WTC11 (cell line): ENCODE measurements around the gene ATG16L1. TPM values are rescaled to one million over a fixed set of nuclear protein-coding genes. Genes with fewer than 3 reads are reported as not detected.

ENCODE experiments used
- ATAC-seq: fragments of 200-7000 bp; cut with Tn5 transposase; 2 replicates; pipeline ENCODE4 v1.10.0; 2021; ENCODE audit warnings: mild to moderate bottlenecking, moderate library complexity
- CTCF ChIA-PET: fragments of 300-600 bp; sonication (Branson Sonifier 250); formaldehyde crosslinking; loops from one replicate; lab custom pipeline; 2021; ENCODE audit warnings: antibody characterized with exemption; lab: Charles Lee
- POLR2A ChIA-PET: fragments of 350-600 bp; sonication (Branson Sonifier 250); formaldehyde crosslinking; loops from one replicate; lab custom pipeline; 2021; ENCODE audit warnings: antibody characterized with exemption; lab: Charles Lee
- DNase-seq: peaks from one replicate; pipeline ENCODE4 v3.0.0; 2021; ENCODE audit warnings: low spot score
- H3K27ac Mint-ChIP-seq: 2 replicates; pipeline ENCODE4 v1.8.0; 2021; ENCODE audit warnings: mixed read lengths
- H3K27me3 Mint-ChIP-seq: 2 replicates; pipeline ENCODE4 v1.8.0; 2021; ENCODE audit warnings: low read depth, mild to moderate bottlenecking, moderate library complexity, mixed read lengths
- H3K36me3 Mint-ChIP-seq: 2 replicates; pipeline ENCODE4 v1.8.0; 2021; ENCODE audit warnings: mixed read lengths
- H3K4me1 Mint-ChIP-seq: 2 replicates; pipeline ENCODE4 v1.8.0; 2022; ENCODE audit warnings: mixed read lengths
- H3K4me3 Mint-ChIP-seq: 2 replicates; pipeline ENCODE4 v1.8.0; 2021; ENCODE audit warnings: mild to moderate bottlenecking, moderate library complexity, mixed read lengths
- H3K9me3 Mint-ChIP-seq: 2 replicates; pipeline ENCODE4 v1.8.0; 2021; ENCODE audit warnings: mixed read lengths
- EMX1 ChIP-seq: fragments of 250-450 bp; sonication (Bioruptor Pico); IDR thresholded peaks from 2 replicates; pipeline ENCODE4 v1.8.0; 2021; ENCODE audit warnings: mild to moderate bottlenecking
- ESRRA ChIP-seq: sonication (generic); formaldehyde crosslinking; IDR thresholded peaks from 2 replicates; pipeline ENCODE4 v1.8.1; 2022; ENCODE audit warnings: mild to moderate bottlenecking, missing genetic modification reagents, borderline replicate concordance
- ETV6 ChIP-seq: sonication (generic); formaldehyde crosslinking; IDR thresholded peaks from 2 replicates; pipeline ENCODE4 v1.8.1; 2022; ENCODE audit warnings: mild to moderate bottlenecking, missing genetic modification reagents
- GABPB1 ChIP-seq: sonication (generic); formaldehyde crosslinking; IDR thresholded peaks from 2 replicates; pipeline ENCODE4 v1.8.1; 2023; ENCODE audit warnings: mild to moderate bottlenecking, missing genetic modification reagents
- GTF2I ChIP-seq: fragments of 250-450 bp; sonication (Bioruptor Pico); conservative IDR thresholded peaks from 2 replicates; pipeline ENCODE4 v1.4.0; 2021; ENCODE audit warnings: mild to moderate bottlenecking
- JAZF1 ChIP-seq: fragments of 250-450 bp; sonication (Bioruptor Pico); IDR thresholded peaks from 2 replicates; pipeline ENCODE4 v1.9.0; 2021; ENCODE audit warnings: moderate library complexity, mild to moderate bottlenecking, inconsistent platforms
- JUN ChIP-seq: sonication (generic); formaldehyde crosslinking; IDR thresholded peaks from 2 replicates; pipeline ENCODE4 v1.8.0; 2023; ENCODE audit warnings: mild to moderate bottlenecking, missing genetic modification reagents
- KAT7 ChIP-seq: sonication (generic); formaldehyde crosslinking; IDR thresholded peaks from 2 replicates; pipeline ENCODE4 v1.8.1; 2023; ENCODE audit warnings: missing genetic modification reagents, mild to moderate bottlenecking, borderline replicate concordance
- NFATC4 ChIP-seq: fragments of 250-450 bp; sonication (Bioruptor Pico); IDR thresholded peaks from 2 replicates; pipeline ENCODE4 v1.9.0; 2021; ENCODE audit warnings: mild to moderate bottlenecking
- NR1H2 ChIP-seq: sonication (generic); formaldehyde crosslinking; IDR thresholded peaks from 2 replicates; pipeline ENCODE4 v1.9.0; 2021; ENCODE audit warnings: mild to moderate bottlenecking, moderate library complexity, missing genetic modification reagents
- NR2C2 ChIP-seq: sonication (generic); formaldehyde crosslinking; IDR thresholded peaks from 2 replicates; pipeline ENCODE4 v1.8.0; 2022; ENCODE audit warnings: mild to moderate bottlenecking, missing genetic modification reagents
- NR3C1 ChIP-seq: sonication (generic); formaldehyde crosslinking; conservative IDR thresholded peaks from 2 replicates; pipeline ENCODE4 v1.8.1; 2023; ENCODE audit warnings: low read depth, mild to moderate bottlenecking, missing genetic modification reagents
- TP53 ChIP-seq: sonication (generic); formaldehyde crosslinking; IDR thresholded peaks from 2 replicates; pipeline ENCODE4 v1.8.1; 2023; ENCODE audit warnings: mild to moderate bottlenecking, missing genetic modification reagents
- ZNF232 ChIP-seq: sonication (generic); formaldehyde crosslinking; IDR thresholded peaks from 2 replicates; pipeline ENCODE4 v1.8.0; 2022; ENCODE audit warnings: mild to moderate bottlenecking, missing genetic modification reagents
- ZNF396 ChIP-seq: fragments of 250-450 bp; sonication (Bioruptor Pico); IDR thresholded peaks from 2 replicates; pipeline ENCODE4 v1.8.0; 2021; ENCODE audit warnings: mild to moderate bottlenecking, moderate library complexity, borderline replicate concordance
- ZNF416 ChIP-seq: fragments of 250-450 bp; sonication (Bioruptor Pico); IDR thresholded peaks from 2 replicates; pipeline ENCODE4 v1.9.0; 2021; ENCODE audit warnings: mild to moderate bottlenecking, inconsistent platforms
- total RNA-seq: library from RNA; stranded (reverse); gene quantifications from 3 replicates; pipeline ENCODE4 v1.2.3, GENCODE V29; 2021
- TF ChIP-seq, protein P1 (sequence below): sonication (generic); formaldehyde crosslinking; IDR thresholded peaks from 2 replicates; pipeline ENCODE4 v1.8.1; 2023; ENCODE audit warnings: mild to moderate bottlenecking, missing genetic modification reagents
- TF ChIP-seq, protein P2 (sequence below): sonication (generic); formaldehyde crosslinking; IDR thresholded peaks from 2 replicates; pipeline ENCODE4 v1.8.1; 2022; ENCODE audit warnings: low read depth, mild to moderate bottlenecking, moderate library complexity, missing genetic modification reagents, borderline replicate concordance
- TF ChIP-seq, protein P3 (sequence below): fragments of 200-600 bp; IDR thresholded peaks from 2 replicates; pipeline ENCODE4 v1.8.0; 2022; ENCODE audit warnings: antibody characterized with exemption
- TF ChIP-seq, protein P4 (sequence below): sonication (generic); formaldehyde crosslinking; IDR thresholded peaks from 2 replicates; pipeline ENCODE4 v1.8.1; 2023; ENCODE audit warnings: mild to moderate bottlenecking, missing genetic modification reagents
- TF ChIP-seq, protein P5 (sequence below): sonication (generic); formaldehyde crosslinking; IDR thresholded peaks from 2 replicates; pipeline ENCODE4 v1.8.1; 2022; ENCODE audit warnings: low read depth, missing genetic modification reagents, borderline replicate concordance
- TF ChIP-seq, protein P6 (sequence below): sonication (generic); formaldehyde crosslinking; IDR thresholded peaks from 2 replicates; pipeline ENCODE4 v1.8.1; 2023; ENCODE audit warnings: mild to moderate bottlenecking, missing genetic modification reagents, moderate library complexity
- TF ChIP-seq, protein P7 (sequence below): sonication (generic); formaldehyde crosslinking; IDR thresholded peaks from 2 replicates; pipeline ENCODE4 v1.8.1; 2022; ENCODE audit warnings: mild to moderate bottlenecking, moderate library complexity, missing genetic modification reagents
- TF ChIP-seq, protein P8 (sequence below): sonication (generic); formaldehyde crosslinking; IDR thresholded peaks from 2 replicates; pipeline ENCODE4 v1.8.1; 2022; ENCODE audit warnings: missing genetic modification reagents, borderline replicate concordance

Gene ATG16L1
- total RNA-seq, 1 experiment from 2014 or later, result 31.8 TPM

DNA sequence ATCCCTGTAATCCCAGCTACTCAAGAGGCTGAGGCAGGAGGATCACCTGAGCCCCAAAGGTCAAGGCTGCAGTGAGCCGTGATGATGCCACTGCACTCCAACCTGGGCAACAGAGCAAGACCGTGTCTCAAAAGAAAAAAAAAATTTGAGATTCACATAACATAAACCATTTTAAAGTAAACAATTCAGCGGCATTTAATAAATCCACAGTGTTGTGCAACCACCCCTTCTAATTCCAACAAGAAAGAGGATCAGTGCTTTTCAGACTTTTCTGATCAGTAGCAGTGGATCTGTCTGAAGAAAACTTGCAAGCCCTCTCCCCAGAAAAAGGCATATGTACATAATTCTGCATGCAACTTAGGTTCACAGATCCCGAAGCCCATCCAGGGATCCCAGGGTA, 48.9 kb downstream of the ATG16L1 start (continued):
- TF ChIP-seq, protein P1, sequence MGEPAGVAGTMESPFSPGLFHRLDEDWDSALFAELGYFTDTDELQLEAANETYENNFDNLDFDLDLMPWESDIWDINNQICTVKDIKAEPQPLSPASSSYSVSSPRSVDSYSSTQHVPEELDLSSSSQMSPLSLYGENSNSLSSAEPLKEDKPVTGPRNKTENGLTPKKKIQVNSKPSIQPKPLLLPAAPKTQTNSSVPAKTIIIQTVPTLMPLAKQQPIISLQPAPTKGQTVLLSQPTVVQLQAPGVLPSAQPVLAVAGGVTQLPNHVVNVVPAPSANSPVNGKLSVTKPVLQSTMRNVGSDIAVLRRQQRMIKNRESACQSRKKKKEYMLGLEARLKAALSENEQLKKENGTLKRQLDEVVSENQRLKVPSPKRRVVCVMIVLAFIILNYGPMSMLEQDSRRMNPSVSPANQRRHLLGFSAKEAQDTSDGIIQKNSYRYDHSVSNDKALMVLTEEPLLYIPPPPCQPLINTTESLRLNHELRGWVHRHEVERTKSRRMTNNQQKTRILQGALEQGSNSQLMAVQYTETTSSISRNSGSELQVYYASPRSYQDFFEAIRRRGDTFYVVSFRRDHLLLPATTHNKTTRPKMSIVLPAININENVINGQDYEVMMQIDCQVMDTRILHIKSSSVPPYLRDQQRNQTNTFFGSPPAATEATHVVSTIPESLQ, result no peak
- no peak for TF ChIP-seq NFATC4
- no peak for TF ChIP-seq KAT7
- TF ChIP-seq, protein P2, sequence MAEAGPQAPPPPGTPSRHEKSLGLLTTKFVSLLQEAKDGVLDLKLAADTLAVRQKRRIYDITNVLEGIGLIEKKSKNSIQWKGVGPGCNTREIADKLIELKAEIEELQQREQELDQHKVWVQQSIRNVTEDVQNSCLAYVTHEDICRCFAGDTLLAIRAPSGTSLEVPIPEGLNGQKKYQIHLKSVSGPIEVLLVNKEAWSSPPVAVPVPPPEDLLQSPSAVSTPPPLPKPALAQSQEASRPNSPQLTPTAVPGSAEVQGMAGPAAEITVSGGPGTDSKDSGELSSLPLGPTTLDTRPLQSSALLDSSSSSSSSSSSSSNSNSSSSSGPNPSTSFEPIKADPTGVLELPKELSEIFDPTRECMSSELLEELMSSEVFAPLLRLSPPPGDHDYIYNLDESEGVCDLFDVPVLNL (CRISPR knock-in tag), result no peak
- TF ChIP-seq ESRRA, result no peak
- TF ChIP-seq, all 79 proteins: peak for 0

DNA sequence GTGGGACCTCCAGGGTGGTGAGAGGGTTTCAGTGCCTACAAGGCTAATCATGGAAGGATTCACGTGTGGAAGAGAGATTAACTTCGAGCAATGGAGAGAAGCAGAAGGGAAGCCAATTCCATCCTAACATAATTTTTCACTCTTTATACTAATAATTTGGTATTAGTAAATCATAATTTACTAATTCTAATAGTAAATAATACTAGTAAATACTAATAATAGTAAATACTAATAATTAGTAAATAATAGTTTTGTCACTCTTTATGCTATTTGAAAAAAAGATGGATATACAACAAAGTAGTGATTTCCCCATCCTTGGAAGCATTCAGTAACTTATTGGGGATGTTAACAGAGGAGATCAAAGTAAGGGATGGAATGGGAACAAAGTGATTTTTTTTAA, 49.8 kb downstream of the ATG16L1 start:
- peaks cover 2% of the 10 kb centered on the region for H3K36me3 Mint-ChIP-seq
- TF ChIP-seq, protein P3, sequence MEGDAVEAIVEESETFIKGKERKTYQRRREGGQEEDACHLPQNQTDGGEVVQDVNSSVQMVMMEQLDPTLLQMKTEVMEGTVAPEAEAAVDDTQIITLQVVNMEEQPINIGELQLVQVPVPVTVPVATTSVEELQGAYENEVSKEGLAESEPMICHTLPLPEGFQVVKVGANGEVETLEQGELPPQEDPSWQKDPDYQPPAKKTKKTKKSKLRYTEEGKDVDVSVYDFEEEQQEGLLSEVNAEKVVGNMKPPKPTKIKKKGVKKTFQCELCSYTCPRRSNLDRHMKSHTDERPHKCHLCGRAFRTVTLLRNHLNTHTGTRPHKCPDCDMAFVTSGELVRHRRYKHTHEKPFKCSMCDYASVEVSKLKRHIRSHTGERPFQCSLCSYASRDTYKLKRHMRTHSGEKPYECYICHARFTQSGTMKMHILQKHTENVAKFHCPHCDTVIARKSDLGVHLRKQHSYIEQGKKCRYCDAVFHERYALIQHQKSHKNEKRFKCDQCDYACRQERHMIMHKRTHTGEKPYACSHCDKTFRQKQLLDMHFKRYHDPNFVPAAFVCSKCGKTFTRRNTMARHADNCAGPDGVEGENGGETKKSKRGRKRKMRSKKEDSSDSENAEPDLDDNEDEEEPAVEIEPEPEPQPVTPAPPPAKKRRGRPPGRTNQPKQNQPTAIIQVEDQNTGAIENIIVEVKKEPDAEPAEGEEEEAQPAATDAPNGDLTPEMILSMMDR, result no peak
- TF ChIP-seq EMX1 (CRISPR knock-in tag) (no peak), ETV6 (CRISPR knock-in tag) (no peak), ZNF396 (no peak), GABPB1 (CRISPR knock-in tag) (no peak), GTF2I (no peak), JUN (CRISPR knock-in tag) (no peak), NR3C1 (CRISPR knock-in tag) (no peak), NR1H2 (CRISPR knock-in tag) (no peak), TP53 (CRISPR knock-in tag) (no peak), JAZF1 (CRISPR knock-in tag) (no peak), NR2C2 (no peak), ESRRA (no peak), ZNF416 (CRISPR knock-in tag) (no peak), ZNF232 (CRISPR knock-in tag) (no peak)
- TF ChIP-seq, protein P4, sequence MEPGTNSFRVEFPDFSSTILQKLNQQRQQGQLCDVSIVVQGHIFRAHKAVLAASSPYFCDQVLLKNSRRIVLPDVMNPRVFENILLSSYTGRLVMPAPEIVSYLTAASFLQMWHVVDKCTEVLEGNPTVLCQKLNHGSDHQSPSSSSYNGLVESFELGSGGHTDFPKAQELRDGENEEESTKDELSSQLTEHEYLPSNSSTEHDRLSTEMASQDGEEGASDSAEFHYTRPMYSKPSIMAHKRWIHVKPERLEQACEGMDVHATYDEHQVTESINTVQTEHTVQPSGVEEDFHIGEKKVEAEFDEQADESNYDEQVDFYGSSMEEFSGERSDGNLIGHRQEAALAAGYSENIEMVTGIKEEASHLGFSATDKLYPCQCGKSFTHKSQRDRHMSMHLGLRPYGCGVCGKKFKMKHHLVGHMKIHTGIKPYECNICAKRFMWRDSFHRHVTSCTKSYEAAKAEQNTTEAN (CRISPR knock-in tag), result no peak
- TF ChIP-seq, protein P5, sequence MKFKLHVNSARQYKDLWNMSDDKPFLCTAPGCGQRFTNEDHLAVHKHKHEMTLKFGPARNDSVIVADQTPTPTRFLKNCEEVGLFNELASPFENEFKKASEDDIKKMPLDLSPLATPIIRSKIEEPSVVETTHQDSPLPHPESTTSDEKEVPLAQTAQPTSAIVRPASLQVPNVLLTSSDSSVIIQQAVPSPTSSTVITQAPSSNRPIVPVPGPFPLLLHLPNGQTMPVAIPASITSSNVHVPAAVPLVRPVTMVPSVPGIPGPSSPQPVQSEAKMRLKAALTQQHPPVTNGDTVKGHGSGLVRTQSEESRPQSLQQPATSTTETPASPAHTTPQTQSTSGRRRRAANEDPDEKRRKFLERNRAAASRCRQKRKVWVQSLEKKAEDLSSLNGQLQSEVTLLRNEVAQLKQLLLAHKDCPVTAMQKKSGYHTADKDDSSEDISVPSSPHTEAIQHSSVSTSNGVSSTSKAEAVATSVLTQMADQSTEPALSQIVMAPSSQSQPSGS, result no peak
- TF ChIP-seq, protein P6, sequence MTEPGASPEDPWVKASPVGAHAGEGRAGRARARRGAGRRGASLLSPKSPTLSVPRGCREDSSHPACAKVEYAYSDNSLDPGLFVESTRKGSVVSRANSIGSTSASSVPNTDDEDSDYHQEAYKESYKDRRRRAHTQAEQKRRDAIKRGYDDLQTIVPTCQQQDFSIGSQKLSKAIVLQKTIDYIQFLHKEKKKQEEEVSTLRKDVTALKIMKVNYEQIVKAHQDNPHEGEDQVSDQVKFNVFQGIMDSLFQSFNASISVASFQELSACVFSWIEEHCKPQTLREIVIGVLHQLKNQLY (CRISPR knock-in tag), result no peak
- TF ChIP-seq, protein P7, sequence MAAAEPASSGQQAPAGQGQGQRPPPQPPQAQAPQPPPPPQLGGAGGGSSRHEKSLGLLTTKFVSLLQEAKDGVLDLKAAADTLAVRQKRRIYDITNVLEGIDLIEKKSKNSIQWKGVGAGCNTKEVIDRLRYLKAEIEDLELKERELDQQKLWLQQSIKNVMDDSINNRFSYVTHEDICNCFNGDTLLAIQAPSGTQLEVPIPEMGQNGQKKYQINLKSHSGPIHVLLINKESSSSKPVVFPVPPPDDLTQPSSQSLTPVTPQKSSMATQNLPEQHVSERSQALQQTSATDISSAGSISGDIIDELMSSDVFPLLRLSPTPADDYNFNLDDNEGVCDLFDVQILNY, result no peak
- TF ChIP-seq, protein P8, sequence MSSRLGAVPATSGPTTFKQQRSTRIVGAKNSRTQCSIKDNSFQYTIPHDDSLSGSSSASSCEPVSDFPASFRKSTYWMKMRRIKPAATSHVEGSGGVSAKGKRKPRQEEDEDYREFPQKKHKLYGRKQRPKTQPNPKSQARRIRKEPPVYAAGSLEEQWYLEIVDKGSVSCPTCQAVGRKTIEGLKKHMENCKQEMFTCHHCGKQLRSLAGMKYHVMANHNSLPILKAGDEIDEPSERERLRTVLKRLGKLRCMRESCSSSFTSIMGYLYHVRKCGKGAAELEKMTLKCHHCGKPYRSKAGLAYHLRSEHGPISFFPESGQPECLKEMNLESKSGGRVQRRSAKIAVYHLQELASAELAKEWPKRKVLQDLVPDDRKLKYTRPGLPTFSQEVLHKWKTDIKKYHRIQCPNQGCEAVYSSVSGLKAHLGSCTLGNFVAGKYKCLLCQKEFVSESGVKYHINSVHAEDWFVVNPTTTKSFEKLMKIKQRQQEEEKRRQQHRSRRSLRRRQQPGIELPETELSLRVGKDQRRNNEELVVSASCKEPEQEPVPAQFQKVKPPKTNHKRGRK (CRISPR knock-in tag), result no peak
- no peak for DNase-seq
- H3K4me3 Mint-ChIP-seq, result no peak overlapping the region
- ChIA-PET POLR2A (no interaction called here), CTCF (interaction anchor here (1.3 kb wide), 1 partner anchor 148 kb away, joined by 6 read pairs; no protein-coding TSS in a partner anchor)
- H3K27ac Mint-ChIP-seq, result no peak overlapping the region
- ATAC-seq, result no peak
- no peaks in the 10 kb centered on the region for H3K27me3 Mint-ChIP-seq
- no peaks in the 10 kb centered on the region for H3K9me3 Mint-ChIP-seq
- H3K4me1 Mint-ChIP-seq, result peaks cover 7% of the 10 kb centered on the region
